GM23338 (cell line): ENCODE measurements around the gene RHEX.
A peak's percentile ranks its signal among the peaks of the same experiment; 100 is the strongest.

ENCODE experiments used
- CREB1 ChIP-seq: fragments of 250-450 bp; sonication (Bioruptor Pico); IDR thresholded peaks from 2 replicates; pipeline ENCODE4 v1.5.0; 2020; ENCODE audit warnings: low read depth, mild to moderate bottlenecking, moderate library complexity
- EZH2 ChIP-seq: fragments of 200-600 bp; sonication (generic); IDR thresholded peaks from one replicate; pipeline ENCODE4 v1.8.0; 2017; ENCODE audit warnings: antibody characterized with exemption, mild to moderate bottlenecking, low read depth; ENCODE audit not compliant: unreplicated experiment
- EZH2phosphoT487 ChIP-seq: fragments of 200-600 bp; sonication (generic); IDR thresholded peaks from one replicate; pipeline ENCODE4 v1.8.1; 2018; ENCODE audit warnings: antibody characterized with exemption; ENCODE audit not compliant: unreplicated experiment
- JUNB ChIP-seq: IDR thresholded peaks from one replicate; pipeline ENCODE4 v1.6.1; 2016; ENCODE audit warnings: antibody characterized with exemption; ENCODE audit not compliant: unreplicated experiment
- POLR2AphosphoS5 ChIP-seq: IDR thresholded peaks from 2 replicates; pipeline ENCODE4 v1.6.1; 2016; ENCODE audit warnings: antibody characterized with exemption, low read depth
- STAT1 ChIP-seq: IDR thresholded peaks from one replicate; pipeline ENCODE4 v1.6.1; 2016; ENCODE audit warnings: antibody characterized with exemption; ENCODE audit not compliant: unreplicated experiment
- ZNF331 ChIP-seq: fragments of 250-450 bp; sonication (Bioruptor Pico); IDR thresholded peaks from 2 replicates; pipeline ENCODE4 v1.5.0; 2020; ENCODE audit warnings: low read depth, mild to moderate bottlenecking, moderate library complexity
- TF ChIP-seq, protein P1 (sequence below): IDR thresholded peaks from one replicate; pipeline ENCODE4 v1.6.1; 2018; ENCODE audit warnings: antibody characterized with exemption; ENCODE audit not compliant: unreplicated experiment
- TF ChIP-seq, protein P2 (sequence below), 2 experiments: fragments of 200-600 bp in 1 of 2; sonication (generic) in 1 of 2; conservative IDR thresholded peaks; 2 replicates each; pipeline versions ENCODE4 v1.5.1 to v1.6.1; 2016 to 2017; ENCODE audit warnings: antibody characterized with exemption in 2 of 2, low read depth in 2 of 2, mild to moderate bottlenecking in 2 of 2, moderate library complexity in 1 of 2
- TF ChIP-seq, protein P3 (sequence below): IDR thresholded peaks from 2 replicates; pipeline ENCODE4 v1.6.1; 2016; ENCODE audit warnings: antibody characterized with exemption

DNA sequence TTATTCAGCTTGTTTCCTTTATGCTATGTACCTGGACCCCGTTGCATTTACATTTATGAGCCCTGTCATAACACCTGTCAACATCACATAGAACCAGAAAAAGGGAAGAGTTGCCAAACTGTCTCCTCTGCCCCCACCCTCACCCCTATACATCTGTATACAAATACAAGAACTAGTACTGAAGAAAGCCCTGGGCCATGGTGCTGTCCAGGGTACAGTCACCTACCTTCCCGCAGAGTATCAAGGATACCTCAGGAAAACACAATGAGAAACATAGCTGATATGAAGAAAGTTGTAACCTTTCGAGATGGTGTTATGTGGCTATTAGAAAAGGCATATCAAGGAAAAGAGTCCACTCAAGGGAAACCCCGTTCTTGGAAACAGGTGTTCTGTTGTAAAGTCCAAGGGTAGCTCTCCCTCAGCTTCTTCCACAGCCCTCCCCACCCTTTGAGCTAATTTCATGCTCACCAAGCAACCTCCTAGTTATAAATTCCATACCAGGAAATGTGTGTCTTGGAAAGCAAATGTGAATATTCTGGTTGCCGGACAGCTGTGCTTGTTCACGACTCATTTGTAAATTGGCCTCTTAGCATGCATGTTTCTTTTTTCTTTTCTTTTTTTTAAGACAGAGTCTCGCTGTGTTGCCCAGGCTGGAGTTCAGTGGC is 80.9 kb downstream of the RHEX start:
- TF ChIP-seq ZNF331 (no peak), EZH2 (no peak), EZH2phosphoT487 (no peak), POLR2AphosphoS5 (no peak), STAT1 (no peak), CREB1 (CRISPR knock-in tag) (no peak), JUNB (no peak)
- TF ChIP-seq, protein P1, sequence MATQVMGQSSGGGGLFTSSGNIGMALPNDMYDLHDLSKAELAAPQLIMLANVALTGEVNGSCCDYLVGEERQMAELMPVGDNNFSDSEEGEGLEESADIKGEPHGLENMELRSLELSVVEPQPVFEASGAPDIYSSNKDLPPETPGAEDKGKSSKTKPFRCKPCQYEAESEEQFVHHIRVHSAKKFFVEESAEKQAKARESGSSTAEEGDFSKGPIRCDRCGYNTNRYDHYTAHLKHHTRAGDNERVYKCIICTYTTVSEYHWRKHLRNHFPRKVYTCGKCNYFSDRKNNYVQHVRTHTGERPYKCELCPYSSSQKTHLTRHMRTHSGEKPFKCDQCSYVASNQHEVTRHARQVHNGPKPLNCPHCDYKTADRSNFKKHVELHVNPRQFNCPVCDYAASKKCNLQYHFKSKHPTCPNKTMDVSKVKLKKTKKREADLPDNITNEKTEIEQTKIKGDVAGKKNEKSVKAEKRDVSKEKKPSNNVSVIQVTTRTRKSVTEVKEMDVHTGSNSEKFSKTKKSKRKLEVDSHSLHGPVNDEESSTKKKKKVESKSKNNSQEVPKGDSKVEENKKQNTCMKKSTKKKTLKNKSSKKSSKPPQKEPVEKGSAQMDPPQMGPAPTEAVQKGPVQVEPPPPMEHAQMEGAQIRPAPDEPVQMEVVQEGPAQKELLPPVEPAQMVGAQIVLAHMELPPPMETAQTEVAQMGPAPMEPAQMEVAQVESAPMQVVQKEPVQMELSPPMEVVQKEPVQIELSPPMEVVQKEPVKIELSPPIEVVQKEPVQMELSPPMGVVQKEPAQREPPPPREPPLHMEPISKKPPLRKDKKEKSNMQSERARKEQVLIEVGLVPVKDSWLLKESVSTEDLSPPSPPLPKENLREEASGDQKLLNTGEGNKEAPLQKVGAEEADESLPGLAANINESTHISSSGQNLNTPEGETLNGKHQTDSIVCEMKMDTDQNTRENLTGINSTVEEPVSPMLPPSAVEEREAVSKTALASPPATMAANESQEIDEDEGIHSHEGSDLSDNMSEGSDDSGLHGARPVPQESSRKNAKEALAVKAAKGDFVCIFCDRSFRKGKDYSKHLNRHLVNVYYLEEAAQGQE = peak; percentile 29
- TF ChIP-seq, protein P2, sequence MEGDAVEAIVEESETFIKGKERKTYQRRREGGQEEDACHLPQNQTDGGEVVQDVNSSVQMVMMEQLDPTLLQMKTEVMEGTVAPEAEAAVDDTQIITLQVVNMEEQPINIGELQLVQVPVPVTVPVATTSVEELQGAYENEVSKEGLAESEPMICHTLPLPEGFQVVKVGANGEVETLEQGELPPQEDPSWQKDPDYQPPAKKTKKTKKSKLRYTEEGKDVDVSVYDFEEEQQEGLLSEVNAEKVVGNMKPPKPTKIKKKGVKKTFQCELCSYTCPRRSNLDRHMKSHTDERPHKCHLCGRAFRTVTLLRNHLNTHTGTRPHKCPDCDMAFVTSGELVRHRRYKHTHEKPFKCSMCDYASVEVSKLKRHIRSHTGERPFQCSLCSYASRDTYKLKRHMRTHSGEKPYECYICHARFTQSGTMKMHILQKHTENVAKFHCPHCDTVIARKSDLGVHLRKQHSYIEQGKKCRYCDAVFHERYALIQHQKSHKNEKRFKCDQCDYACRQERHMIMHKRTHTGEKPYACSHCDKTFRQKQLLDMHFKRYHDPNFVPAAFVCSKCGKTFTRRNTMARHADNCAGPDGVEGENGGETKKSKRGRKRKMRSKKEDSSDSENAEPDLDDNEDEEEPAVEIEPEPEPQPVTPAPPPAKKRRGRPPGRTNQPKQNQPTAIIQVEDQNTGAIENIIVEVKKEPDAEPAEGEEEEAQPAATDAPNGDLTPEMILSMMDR (conservative IDR thresholded peaks at IDR 0.05; ENCODE audit: low read depth in 2 of 2) = no peak
- TF ChIP-seq, protein P3, sequence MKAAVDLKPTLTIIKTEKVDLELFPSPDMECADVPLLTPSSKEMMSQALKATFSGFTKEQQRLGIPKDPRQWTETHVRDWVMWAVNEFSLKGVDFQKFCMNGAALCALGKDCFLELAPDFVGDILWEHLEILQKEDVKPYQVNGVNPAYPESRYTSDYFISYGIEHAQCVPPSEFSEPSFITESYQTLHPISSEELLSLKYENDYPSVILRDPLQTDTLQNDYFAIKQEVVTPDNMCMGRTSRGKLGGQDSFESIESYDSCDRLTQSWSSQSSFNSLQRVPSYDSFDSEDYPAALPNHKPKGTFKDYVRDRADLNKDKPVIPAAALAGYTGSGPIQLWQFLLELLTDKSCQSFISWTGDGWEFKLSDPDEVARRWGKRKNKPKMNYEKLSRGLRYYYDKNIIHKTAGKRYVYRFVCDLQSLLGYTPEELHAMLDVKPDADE = no peak
